Hepatocyte (in vitro differentiated cells): Measurements from ENCODE around the gene POU2AF1. TPM values are rescaled to one million over a fixed set of nuclear protein-coding genes. Genes with fewer than 3 reads are reported as not detected.

Source experiments
- DNase-seq: peaks from one replicate; pipeline ENCODE4 v3.0.0-alpha.2; 2016; ENCODE audit warnings: low spot score
- H2AFZ ChIP-seq: fragments of 200-600 bp; sonication (generic); 2 replicates; pipeline ENCODE4 v1.6.0; 2016; ENCODE audit warnings: antibody characterized with exemption, mild to moderate bottlenecking
- H3K27ac ChIP-seq: fragments of 200-600 bp; sonication (generic); 2 replicates; pipeline ENCODE4 v1.5.1; 2016; ENCODE audit warnings: mild to moderate bottlenecking
- H3K27me3 ChIP-seq: fragments of 200-600 bp; sonication (generic); 2 replicates; pipeline ENCODE4 v1.6.1; 2016
- H3K36me3 ChIP-seq: fragments of 200-600 bp; sonication (generic); replicated peaks from 2 replicates; pipeline ENCODE4 v1.5.1; 2016; ENCODE audit warnings: low read depth; ENCODE audit not compliant: insufficient read depth
- H3K4me1 ChIP-seq: fragments of 200-600 bp; sonication (generic); 2 replicates; pipeline ENCODE4 v1.5.1; 2016; ENCODE audit warnings: mild to moderate bottlenecking, moderate library complexity; ENCODE audit not compliant: insufficient read depth
- H3K4me2 ChIP-seq: fragments of 200-600 bp; sonication (generic); 2 replicates; pipeline ENCODE4 v1.6.0; 2016
- H3K4me3 ChIP-seq: fragments of 200-600 bp; sonication (generic); 2 replicates; pipeline ENCODE4 v1.5.1; 2016; ENCODE audit warnings: mild to moderate bottlenecking
- H3K79me2 ChIP-seq: fragments of 200-600 bp; sonication (generic); 2 replicates; pipeline ENCODE4 v1.6.0; 2017; ENCODE audit warnings: mild to moderate bottlenecking
- H3K9me2 ChIP-seq: fragments of 200-600 bp; sonication (generic); replicated peaks from 2 replicates; pipeline ENCODE4 v1.6.0; 2017; ENCODE audit warnings: mild to moderate bottlenecking; ENCODE audit not compliant: insufficient read depth
- H3K9me3 ChIP-seq: fragments of 200-600 bp; sonication (generic); 2 replicates; pipeline ENCODE4 v1.5.1; 2016; ENCODE audit warnings: low read depth, mild to moderate bottlenecking
- H4K20me1 ChIP-seq: fragments of 200-600 bp; sonication (generic); 2 replicates; pipeline ENCODE4 v1.6.0; 2016; ENCODE audit warnings: mild to moderate bottlenecking; ENCODE audit not compliant: insufficient read depth, poor library complexity, severe bottlenecking
- EZH2 ChIP-seq: fragments of 200-600 bp; sonication (generic); IDR thresholded peaks from 2 replicates; pipeline ENCODE4 v1.6.1; 2016; ENCODE audit warnings: antibody characterized with exemption, mild to moderate bottlenecking, borderline replicate concordance
- EZH2phosphoT487 ChIP-seq: fragments of 200-600 bp; sonication (generic); IDR thresholded peaks from one replicate; pipeline ENCODE4 v1.6.1; 2018; ENCODE audit warnings: antibody characterized with exemption, mild to moderate bottlenecking, low read depth, moderate library complexity; ENCODE audit not compliant: unreplicated experiment, severe bottlenecking
- WGBS: methylation state at CpG from one replicate; pipeline ENCODE4 v1.1.6; 2016; ENCODE audit warnings: low lambda C conversion rate; ENCODE audit errors: missing lambda C conversion rate; 5-methylcytosine and 5-hydroxymethylcytosine counted together
- polyA plus RNA-seq: library from polyadenylated mRNA; unstranded; fragments of >200 nt; fragmentation: Nextera tagmentation; extraction: Ambion mirVana; gene quantifications from 2 replicates; pipeline ENCODE4 v1.2.1, GENCODE V29; 2016
- total RNA-seq: library from RNA; depleted of rRNA; stranded (reverse); fragments of >200 nt; gene quantifications from 2 replicates; pipeline ENCODE4 v1.2.3, GENCODE V29; 2014
- TF ChIP-seq, protein P1 (sequence below): fragments of 200-600 bp; sonication (generic); IDR thresholded peaks from 2 replicates; pipeline ENCODE4 v1.5.1; 2016; ENCODE audit warnings: antibody characterized with exemption, mild to moderate bottlenecking; ENCODE audit not compliant: poor library complexity

The POU2AF1 gene
- total and polyA plus RNA-seq, 2 experiments from 2014 or later = 0.06 to 0.23 TPM

DNA sequence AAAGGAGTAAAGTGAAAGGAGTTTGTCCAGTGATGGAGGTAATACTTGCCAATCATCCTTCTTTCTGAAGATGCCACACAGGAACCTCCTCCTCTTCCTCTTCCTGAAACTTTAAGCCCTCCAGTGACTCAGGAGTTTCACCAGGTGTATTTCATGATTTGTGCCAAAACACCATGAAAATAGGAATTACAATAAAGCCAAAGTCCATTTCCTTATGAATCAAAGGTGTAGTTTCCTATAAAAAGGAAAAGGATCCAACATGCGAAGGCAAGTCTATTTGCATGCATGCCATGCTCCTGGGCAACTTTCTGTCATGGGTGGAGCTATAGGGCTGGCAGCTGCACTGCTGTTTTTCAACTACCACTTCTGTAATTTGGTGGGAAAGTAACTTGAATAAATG, 9.8 kb upstream of the POU2AF1 start:
- no peak overlapping the region for H3K27ac ChIP-seq
- WGBS = 91% methylated on average over 1 of the region's 1 CpG
- no peaks in the 10 kb centered on the region for H3K4me1 ChIP-seq
- H3K4me3 ChIP-seq = no peak overlapping the region
- no peak overlapping the region for H2AFZ ChIP-seq
- TF ChIP-seq EZH2phosphoT487 (no peak), EZH2 (no peak)
- TF ChIP-seq, protein P1, sequence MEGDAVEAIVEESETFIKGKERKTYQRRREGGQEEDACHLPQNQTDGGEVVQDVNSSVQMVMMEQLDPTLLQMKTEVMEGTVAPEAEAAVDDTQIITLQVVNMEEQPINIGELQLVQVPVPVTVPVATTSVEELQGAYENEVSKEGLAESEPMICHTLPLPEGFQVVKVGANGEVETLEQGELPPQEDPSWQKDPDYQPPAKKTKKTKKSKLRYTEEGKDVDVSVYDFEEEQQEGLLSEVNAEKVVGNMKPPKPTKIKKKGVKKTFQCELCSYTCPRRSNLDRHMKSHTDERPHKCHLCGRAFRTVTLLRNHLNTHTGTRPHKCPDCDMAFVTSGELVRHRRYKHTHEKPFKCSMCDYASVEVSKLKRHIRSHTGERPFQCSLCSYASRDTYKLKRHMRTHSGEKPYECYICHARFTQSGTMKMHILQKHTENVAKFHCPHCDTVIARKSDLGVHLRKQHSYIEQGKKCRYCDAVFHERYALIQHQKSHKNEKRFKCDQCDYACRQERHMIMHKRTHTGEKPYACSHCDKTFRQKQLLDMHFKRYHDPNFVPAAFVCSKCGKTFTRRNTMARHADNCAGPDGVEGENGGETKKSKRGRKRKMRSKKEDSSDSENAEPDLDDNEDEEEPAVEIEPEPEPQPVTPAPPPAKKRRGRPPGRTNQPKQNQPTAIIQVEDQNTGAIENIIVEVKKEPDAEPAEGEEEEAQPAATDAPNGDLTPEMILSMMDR = no peak
- no peaks in the 10 kb centered on the region for H3K36me3 ChIP-seq
- no peaks in the 10 kb centered on the region for H3K79me2 ChIP-seq
- DNase-seq = no peak
- H3K27me3 ChIP-seq = no peaks in the 10 kb centered on the region
- H4K20me1 ChIP-seq = no peaks in the 10 kb centered on the region
- H3K9me3 ChIP-seq = no peaks in the 10 kb centered on the region
- no peak overlapping the region for H3K4me2 ChIP-seq
- H3K9me2 ChIP-seq = no peaks in the 10 kb centered on the region

DNA sequence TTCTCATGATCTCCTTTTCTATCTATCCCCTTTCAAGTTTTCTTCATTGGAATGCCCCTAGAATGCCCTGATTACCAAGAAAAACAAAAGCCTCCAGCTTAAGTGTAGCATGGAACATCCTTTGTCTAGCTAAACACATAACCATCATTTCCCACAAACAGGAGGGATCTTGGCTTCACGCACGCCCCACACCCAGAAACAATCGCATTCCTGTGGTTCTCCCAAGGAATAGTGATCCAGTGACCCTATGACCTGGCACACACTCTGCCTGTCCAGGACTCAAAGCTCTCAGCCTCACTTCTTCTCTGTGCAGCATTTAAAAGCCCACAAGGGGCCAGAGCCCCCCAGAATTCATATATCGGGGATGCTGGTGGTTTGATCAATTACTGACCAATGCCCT, 9.3 kb upstream of the POU2AF1 start:
- no peaks in the 10 kb centered on the region for H3K36me3 ChIP-seq
- DNase-seq = no peak
- no peak overlapping the region for H2AFZ ChIP-seq
- no peak overlapping the region for H3K4me3 ChIP-seq
- H3K4me1 ChIP-seq = no peaks in the 10 kb centered on the region
- H4K20me1 ChIP-seq = no peaks in the 10 kb centered on the region
- no peaks in the 10 kb centered on the region for H3K79me2 ChIP-seq
- H3K9me3 ChIP-seq = no peaks in the 10 kb centered on the region
- no peaks in the 10 kb centered on the region for H3K9me2 ChIP-seq
- H3K4me2 ChIP-seq = no peak overlapping the region
- H3K27ac ChIP-seq = no peak overlapping the region
- H3K27me3 ChIP-seq = no peaks in the 10 kb centered on the region
- TF ChIP-seq EZH2 = no peak
- TF ChIP-seq, protein P1 = no peak
- no peak for TF ChIP-seq EZH2phosphoT487
- WGBS = 95% methylated on average over 4 of the region's 4 CpGs

DNA sequence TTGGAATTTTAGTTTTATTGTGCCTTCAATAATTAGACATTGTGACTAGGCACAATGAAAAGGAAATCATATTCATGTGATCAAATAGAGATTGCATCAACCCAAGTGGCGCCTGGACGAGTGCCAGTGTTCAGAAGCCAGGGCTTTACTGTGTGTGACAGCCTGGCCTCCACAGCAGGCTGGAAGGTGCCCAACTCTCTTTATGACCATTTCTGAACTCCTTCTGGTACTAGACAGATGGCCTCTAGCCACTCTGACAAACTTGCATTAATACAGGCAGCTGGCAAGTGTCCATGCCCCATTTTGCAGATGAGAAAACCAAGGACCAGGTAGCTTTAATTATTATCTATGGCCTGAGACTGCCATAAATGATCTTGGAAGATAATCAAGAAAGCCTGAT, 8.3 kb upstream of the POU2AF1 start:
- Histone ChIP-seq H3K4me1 (no peaks in the 10 kb centered on the region), H3K4me3 (no peak overlapping the region), H3K79me2 (no peaks in the 10 kb centered on the region), H2AFZ (no peak overlapping the region), H3K36me3 (no peaks in the 10 kb centered on the region), H3K9me3 (no peaks in the 10 kb centered on the region), H3K9me2 (no peaks in the 10 kb centered on the region), H4K20me1 (no peaks in the 10 kb centered on the region), H3K27ac (no peak overlapping the region), H3K4me2 (no peak overlapping the region), H3K27me3 (no peaks in the 10 kb centered on the region)
- TF ChIP-seq EZH2 = no peak
- no peak for TF ChIP-seq EZH2phosphoT487
- TF ChIP-seq, protein P1 = no peak
- no peak for DNase-seq
- 98% methylated on average over 2 of the region's 2 CpGs for WGBS

DNA sequence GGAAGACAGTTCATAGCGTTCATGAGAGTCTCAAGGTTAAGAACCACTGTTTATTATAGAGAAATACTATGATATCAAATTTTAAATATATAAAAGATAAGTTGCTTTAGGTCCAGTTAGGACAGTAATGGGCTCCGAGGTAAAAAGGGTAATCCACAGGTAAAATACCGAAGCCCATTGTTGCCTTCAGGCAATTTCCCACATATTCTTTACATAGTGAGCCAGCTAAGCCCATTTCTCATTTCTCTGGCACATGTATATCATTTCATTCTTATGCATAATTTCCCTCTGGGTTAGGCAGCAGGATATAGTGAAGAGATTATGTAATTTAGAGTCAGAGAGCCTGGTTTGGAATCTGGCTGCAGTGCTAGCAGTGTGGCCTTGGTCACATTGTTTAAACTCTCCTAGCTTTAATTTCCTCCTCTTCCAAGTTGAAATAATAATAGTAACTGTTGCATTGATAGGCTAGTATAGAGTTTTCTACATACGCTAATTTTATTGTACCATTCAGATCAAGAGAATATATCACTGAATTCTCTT, 7.6 kb upstream of the POU2AF1 start:
- Histone ChIP-seq H3K4me2 (no peak overlapping the region), H3K36me3 (no peaks in the 10 kb centered on the region), H4K20me1 (no peaks in the 10 kb centered on the region), H3K79me2 (no peaks in the 10 kb centered on the region), H3K4me1 (no peaks in the 10 kb centered on the region), H3K9me3 (no peaks in the 10 kb centered on the region), H3K27ac (no peak overlapping the region), H3K27me3 (no peaks in the 10 kb centered on the region), H3K4me3 (no peak overlapping the region), H2AFZ (no peak overlapping the region), H3K9me2 (no peaks in the 10 kb centered on the region)
- WGBS = 92% methylated on average over 4 of the region's 4 CpGs
- DNase-seq = no peak
- TF ChIP-seq EZH2phosphoT487 = no peak
- TF ChIP-seq, protein P1 = no peak
- TF ChIP-seq EZH2 = no peak
